Renal cortex interstitium (tissue), 11 donors: ENCODE results near the gene WNT3. TPM values are rescaled to one million over a fixed set of nuclear protein-coding genes. Genes with fewer than 3 reads are reported as not detected.

ENCODE experiments used
- DNase-seq, 11 donors: peaks; one replicate each; pipeline ENCODE4 v3.0.0-alpha.2; 2013; ENCODE audit warnings: low read depth in 9 of 11, low spot score in 4 of 11; ENCODE audit errors: extremely low read depth in 1 of 11
- polyA plus RNA-seq, 3 donors: library from polyadenylated mRNA; unstranded; fragments of 120-200 nt; gene quantifications; one replicate each; pipeline ENCODE4 v1.2.1, GENCODE V29; 2013; ENCODE audit not compliant: insufficient read length in 3 of 3

Gene WNT3
- polyA plus RNA-seq, 3 donors, result 1.8 to 2.1 (median 2.0) TPM

DNA sequence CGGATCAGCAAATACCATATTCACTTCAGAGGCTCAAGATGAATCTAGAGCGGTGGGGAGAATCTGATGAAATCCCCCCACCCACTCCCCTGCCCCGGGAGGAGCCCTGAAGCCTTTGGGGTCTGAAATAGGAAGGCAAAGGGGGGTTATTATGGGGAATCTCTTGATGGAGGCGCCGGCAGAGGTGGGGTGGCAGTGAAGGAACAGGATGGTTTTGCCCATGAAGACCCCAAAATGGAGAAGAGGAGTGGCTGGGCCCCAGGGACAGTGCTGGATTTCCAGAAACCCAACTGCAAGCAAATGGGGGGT, 637 bp downstream of the WNT3 start:
- DNase-seq, result no peak

DNA sequence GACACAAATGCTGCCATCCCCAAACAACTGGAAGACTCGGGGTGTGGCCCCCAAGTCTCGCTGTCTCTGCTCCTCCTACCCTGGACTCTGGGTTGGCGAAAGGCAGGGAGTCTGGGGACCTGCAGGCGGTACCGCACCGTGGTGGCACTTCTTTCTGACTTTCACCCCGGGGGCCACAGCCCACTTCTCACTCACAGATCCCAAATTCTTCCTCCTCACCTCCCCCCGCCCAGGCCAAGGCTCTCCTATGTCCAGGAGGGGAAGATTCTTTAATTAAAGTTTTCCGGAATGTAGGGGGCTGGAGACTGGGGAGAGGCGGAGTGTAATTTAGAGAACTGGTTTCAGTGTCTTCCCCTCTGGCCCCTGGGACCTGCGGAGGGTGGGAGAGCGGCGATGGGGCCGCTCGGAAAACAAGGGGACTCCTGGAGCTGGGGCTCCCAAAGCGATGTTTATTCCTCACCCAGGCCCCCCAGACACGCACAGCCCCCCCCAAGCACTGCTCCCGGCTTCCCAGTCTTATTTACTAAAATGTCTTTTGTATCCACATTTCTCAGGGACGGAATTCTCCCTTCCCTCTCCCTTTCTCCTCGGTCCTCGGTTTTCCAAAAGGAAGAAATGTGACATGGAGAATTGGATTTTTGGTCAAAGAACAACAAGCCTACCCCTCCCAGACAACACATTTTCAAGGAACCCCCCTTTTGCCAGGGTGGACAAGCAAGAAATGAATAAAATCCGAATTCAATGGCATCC, 1.2 kb downstream of the WNT3 start:
- DNase-seq, result no peak

DNA sequence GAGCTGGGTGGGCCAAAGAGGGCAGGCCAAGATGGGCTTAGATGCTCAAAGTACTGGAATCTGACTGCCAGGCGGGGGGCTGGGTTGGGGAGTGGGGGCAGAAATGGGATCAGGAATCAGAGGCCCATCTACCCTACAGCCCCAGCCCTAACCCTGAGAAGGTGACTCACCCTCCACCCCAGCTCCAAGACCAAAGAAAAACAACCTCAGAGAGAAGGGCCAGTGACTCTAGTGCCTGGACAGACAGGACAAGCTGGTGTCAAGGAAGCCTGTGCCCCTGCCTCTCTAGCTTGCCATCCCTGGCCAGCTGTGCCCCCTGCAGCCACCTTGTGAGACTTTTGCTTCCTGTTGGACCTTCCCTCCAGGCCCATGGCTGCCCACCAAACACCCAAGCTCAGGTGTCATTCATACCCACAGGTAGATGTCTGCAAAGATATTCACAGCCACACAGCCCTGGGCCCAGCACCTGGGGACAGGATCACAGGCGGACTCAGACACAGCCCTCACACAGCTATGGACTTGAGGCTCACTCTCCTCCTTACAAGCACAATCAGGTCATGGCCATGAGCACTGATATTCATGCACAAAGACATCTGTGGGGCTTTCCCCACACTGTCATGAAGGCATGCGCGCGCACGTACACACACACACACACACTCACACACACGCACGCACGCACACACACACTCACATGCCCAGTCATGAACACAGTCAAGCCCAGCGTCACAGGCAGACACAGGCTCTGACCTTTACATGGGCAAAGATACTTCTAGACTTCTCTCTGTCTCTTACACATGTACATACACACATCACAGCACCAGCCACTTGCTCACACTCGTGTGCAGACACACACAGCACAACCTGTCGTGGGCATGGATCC, 2.8 kb downstream of the WNT3 start:
- DNase-seq, result no peak

DNA sequence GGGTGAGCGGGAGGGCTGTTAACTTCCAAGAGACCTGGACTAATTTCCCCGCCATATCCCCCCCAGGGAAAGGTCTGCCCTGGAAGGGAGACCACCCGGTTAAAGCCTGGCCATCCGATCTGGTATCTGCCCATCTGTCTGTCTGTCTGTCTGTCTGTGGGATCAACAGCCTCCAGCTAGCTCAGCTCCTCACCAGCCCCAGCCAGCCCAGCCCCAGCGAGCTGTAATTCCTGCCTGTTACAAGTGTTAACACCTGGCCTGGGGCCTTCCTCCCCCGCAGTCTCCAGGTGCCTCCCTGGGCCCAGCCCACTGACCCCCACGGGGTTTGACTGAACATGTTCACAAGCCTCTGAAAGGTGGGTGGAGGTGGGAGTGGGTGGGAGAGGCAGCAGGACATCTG, 4.0 kb downstream of the WNT3 start:
- no peak for DNase-seq

DNA sequence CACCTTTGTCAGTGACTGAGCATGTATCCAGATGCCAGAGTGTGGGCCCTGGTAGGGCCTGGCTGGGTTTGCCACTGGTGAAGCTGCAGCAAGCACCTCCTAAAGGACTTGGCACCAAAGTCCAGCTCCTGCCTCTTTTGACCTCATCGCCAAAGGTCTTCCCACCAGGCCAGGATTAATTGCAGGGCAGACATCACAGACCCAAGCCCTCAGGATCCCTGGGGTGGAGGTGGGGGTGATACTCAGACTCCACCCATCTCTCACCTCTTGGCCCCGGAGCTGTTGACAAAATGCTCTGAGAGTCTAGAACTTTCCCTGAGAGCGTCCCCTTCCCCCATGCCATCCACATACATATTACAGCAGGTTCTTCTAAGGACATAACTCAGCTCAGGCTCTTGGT, 4.6 kb downstream of the WNT3 start:
- DNase-seq, result no peak

DNA sequence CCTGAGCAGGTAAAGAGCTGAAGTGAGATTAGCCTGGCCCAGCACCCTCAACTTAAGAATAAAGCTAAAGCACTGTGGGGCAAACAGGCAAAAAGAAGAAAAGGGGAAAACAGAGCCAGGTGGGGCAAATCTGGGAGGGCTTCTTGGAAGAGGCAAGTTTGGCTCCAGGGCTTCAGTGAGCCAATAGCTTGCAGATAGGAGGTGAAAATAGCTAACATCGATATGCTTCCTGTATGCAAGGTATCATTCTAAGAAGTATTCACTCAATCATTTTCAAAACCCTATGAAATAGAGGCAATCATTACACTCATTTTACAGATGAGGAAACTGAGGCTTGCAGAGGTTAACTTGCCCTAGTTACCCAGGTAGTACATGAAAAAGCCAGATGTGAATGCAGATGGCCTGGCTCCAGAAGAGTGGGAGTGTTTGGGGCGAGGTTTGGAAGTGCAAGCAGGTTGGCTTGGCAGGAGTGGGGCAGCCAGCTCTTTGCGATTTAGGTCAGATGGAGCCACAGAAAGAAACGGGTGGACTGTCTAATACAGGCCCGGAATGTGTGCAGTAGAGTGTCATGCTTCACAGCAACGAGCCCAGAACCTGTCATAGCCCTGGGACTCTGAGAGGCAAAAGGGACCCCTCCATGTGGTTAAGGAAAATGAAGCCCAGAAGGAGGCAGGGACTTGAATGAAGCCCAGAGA, 5.7 kb downstream of the WNT3 start:
- DNase-seq, result no peak

DNA sequence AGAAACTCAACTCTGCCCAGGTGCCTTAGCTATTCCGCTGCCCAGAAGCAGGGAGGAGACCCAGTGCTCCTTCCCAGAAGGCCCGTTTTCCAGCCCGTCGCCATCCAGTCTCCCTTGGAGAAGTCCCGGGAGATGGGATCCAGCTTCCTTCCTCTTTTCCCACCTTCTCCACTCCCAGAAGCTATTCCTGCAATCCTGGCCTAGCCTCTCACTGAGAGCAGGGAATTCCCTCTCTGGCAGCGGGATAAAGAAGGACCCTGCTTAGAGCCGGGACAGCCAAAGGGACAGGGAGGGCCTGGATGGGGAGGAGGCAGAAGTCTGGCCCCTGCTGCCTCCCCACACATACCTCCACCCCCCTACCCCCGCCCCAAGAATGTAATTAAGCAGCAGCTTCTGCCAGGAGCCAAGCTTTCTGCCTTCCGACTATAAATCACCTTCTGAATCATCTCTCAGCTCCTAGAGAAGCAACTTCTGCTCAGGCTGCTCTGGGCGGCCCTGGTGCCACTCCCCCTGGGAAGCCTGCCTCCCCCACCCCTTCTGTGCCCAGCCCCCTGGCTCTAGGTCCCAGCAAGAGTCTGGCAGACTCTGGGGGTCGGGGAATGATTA, 6.4 kb downstream of the WNT3 start:
- peak in 6 of 11 donors; percentile 15 to 52 (median 32) for DNase-seq

DNA sequence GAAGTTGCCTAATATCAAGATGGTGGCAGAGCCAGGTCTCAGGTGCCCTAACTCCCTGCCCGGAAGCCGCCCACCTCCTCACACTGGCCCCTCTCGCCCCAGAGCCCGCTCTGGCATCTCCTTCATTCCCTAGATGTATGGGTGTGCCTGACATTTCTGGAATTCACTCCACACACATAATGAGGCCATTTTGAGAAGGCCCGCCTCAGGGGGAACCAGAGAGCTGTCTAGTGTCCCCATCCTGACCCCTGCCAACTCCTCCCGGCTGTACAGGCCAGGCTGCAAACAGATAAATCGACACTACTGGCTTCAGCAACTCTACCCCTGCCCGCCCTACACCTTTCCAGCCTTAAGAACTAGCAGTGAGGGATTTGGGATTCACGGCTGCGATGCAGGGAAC, 7.7 kb downstream of the WNT3 start:
- no peak for DNase-seq

DNA sequence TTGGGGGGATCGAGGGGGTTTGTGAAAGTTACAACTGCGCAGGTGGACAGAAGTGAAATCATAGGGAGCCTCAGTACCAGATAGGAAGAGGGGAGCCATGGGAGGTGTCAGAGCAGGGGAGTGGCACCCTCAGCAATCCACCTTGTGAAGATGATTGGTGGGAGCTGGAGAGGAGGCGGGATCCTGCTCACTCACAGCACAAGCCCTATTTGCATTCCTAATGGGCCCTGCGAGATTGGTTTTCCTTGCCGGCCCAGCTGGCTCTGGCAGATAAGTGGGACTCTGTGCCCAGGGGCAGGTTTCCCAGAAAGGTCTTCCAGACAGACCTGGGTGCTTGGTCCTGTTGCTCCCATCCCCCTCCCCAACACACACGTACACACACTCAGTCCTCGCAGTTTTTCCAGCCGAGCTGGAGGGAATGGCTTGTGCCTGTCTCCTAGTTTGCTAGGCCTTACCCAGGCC, 9.4 kb downstream of the WNT3 start:
- no peak for DNase-seq

DNA sequence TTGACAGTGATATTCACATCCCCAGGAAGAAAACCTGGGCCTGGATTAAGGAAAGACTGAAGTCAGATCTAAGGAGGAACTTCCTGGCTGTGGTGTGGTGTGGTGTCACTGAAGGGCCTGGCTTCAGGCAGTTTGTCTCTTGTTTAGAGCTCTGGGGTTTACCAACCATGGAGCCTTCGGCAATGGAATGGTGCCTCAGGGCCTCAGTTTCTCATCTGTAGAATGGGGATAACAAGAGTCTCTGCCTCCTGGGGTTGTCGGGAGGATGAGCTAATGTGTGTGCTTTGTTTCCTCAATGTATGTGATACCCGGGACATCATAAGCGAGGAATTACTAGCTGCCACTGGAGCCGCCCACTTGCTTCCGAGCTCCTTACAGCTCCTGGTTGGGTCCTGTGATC, 12.7 kb downstream of the WNT3 start:
- no peak for DNase-seq

DNA sequence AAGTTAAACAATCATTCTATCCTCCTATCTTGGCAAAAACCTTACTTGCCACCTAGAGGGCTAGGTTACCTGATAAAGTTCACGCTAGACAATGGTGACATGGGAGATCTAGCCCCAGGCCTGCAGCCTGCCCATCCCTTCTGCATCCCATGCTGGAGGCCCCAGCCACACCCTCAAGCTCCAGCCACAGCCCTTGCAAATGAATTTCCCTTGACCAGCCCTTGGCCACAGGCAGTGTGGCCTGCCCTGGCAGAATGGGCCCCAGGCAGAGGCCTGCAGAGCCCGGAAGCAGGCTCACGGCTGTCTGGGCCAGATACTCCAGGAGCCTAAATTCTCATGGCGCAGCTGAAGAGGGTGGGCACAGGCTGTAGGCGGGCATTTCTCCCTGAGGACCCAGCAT, 14.9 kb downstream of the WNT3 start:
- DNase-seq, result no peak

DNA sequence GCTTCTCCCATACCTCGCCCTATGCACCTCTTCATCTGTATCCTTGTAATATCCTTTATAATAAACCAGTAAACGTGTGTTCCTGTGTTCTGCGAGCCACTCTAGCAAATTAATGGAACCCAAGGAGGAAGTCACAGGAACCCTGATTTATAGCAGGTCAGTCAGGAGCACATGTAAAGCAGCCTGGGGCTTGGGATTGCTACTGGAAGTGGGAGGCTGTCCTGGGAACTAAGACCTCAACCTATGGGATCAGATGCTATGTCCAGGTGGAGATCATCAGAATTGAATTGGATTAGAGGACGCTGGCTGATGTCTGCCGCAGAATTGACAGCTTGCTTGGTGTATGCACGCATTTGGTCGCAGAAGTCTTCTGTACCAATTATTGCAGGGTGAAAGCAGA, 15.7 kb downstream of the WNT3 start:
- no peak for DNase-seq

DNA sequence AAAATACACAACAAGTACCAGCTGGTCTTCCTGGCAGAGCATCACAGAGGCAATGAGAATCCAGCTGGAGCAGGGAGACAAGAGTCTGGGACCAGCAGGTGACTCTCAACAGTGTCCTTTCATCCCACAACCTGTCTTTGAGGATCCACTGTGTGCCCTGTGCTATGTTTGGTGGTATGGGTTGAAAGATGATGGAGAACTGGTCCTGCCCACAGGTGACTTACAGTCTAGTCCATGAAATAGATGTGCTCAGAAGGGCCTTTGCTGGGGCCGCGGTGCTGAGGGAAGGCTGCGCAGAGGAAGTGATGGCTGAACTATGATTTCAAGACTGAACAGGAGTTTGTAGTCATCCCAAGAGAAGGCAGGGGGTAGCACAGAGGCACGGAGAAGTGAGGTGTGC, 17.9 kb downstream of the WNT3 start:
- DNase-seq, result no peak

DNA sequence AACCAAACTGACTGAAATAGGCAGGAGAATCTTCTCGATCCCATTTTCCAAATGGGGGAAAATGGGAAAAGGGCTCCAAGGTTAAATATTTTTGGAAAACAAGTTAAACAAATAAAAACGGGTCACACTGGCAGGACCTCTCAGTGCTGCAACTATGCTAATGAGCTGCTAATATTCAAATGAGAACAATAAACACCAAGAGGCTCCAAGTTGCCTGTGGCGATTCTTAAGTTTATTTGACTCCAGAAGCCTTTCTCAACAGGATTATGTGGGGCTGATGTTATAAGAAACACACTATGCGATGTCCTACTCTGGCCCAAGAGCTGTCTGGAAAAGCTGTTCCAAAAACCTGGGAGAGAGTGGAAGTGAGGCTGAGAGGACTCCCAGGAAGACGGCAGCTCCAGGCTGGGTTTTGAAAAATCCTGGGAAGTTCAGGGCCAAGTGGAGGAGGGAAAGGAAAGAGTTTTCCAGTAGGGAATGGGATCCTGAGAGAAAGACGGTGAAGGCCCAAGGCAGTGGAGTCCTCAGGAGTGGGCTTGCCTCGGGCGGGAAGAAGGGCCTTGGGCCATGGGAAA, 21.4 kb downstream of the WNT3 start:
- DNase-seq, result no peak

DNA sequence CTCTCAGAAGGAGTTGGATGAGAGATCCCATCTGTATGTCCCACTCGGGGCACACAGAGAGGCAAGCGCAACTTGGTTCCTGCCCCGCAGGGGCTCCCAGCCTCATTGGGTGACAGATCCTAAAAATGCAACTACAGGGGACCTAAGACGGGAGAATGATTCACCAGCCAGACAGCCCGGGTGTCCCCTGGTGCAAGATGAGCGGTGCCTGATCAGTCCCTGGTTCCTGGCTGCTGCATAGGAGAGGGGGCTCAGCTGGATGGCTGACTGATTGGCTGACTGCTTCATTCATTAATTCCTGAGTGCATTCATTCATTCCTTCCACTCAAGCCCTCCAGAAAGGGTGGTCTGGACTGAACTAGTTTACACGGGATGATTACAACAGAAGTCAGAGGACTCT, 22.0 kb downstream of the WNT3 start:
- DNase-seq, result no peak

DNA sequence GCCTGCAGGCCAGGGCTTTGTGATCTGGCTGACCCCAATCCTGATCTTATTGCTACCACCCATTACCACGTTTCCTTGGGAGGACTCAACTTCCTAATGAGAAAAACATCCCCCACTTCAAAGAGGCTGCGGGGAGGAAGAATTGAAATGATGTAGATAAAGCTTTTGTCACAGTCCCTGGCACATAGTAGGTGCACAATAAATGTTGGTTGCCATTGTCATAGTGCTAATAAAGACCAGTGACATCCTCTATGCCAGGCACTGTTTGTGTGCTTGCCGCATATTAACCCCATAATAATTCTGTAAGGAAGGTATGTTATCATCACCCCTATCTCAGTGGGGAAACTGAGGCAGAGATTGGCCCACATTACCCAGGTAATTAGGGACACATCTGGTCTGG, 22.4 kb downstream of the WNT3 start:
- DNase-seq, result no peak

DNA sequence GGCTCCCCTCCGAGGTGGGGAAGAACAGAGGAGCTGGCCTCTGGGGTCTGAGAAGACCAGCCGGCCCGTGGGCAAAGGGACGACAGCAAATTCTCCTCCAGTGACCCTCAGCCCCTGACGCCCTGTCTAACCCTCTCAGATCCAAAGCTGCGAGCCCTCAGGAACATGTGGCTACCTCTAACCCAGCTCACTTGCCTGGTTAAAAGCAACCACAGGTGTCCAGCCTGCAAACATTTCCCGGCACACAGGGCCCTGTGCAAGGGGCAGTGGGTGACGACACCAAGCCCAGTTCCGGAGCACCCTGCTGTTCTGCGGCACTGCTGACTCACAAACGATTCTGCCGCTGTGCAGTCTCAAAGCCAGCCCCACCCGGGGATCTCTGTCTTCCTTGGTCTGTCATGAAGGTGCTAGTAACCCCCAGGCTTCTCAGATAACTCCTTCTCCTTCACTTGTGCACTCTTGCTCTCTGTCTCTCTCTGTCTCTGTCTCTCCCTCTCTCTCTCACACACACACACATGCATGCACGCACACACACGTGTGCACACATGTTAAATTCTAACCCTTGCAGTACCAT, 23.0 kb downstream of the WNT3 start:
- no peak for DNase-seq

DNA sequence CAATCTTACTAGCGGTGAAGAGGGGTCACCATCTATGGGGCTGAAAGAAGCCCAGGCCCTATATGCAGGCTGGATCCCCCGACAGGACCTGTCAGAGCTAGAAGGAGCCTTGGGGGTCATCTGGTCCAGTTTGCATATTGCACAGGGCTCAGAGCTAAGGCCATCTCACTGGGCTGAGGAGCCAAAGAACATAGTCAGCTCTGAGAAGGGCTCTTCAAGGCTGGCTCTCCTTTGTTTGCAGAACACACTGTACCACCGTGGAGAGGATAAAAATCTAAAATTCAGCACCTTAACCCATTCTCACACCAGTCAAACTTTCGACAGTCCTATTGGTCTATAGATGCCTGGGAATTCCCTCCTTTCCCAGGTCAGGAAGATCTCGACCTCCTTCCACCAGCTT, 24.2 kb downstream of the WNT3 start:
- no peak for DNase-seq

DNA sequence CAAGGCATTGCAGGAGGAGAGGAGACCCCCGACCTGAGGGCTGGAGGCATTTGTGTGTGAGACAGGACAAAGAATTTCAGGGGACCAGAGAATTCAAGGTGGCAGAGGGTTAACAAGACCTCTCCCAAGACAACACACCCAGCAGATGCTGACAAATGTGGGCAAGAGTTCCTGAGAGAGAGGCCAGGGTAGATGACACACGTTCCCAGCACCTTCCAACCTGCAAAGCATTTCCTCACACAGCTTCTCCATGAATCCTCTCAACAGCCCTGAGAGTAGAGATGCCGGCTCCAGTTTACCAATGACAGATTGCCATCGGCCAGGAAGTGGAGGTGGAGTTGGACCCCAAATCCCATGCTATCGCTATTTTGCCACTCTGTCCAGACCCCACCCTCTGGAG, 25.0 kb downstream of the WNT3 start:
- no peak for DNase-seq
